ENCODE data around the gene BYSL. TPM values are rescaled to one million over a fixed set of nuclear protein-coding genes. Genes with fewer than 3 reads are reported as not detected.

BYSL gene
- polyA plus RNA-seq, 1 donor from 2014 or later = 19.8 TPM

DNA sequence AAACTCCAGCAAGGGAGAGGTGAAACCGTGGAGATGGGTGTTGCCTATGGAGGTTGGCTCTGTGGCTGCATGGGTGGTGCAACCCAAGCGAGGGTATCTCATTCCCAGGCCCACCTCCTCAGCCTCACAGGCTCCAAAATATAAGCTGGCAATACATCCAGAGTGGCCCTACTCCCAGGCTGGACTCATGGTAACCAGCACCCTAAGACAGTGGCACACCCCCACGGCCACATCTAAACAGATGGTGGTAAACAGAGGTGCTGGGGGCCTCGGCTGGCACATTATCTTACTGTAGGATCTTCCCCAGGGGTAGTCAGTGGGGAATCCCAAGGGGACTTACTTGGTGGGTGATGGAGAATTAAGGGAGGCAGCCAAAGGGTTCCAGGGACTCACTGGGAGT is 54.0 kb downstream of the BYSL start:
- no peaks in the 10 kb centered on the region for H3K9me2 ChIP-seq (ENCODE audit: insufficient read depth, low read length)
- no peak overlapping the region for H2AFZ ChIP-seq (ENCODE audit: low read depth, low read length)
- H3K9me3 ChIP-seq (ENCODE audit: low read length) = no peaks in the 10 kb centered on the region
- H3K27ac ChIP-seq (ENCODE audit: low read length) = no peak overlapping the region
- no peaks in the 10 kb centered on the region for H3K36me3 ChIP-seq (ENCODE audit: insufficient read depth, low read length)
- no peaks in the 10 kb centered on the region for H3K27me3 ChIP-seq (ENCODE audit: insufficient read depth, low read depth, low read length)
- no peak overlapping the region for H3K9ac ChIP-seq (ENCODE audit: low read length)
- no peaks in the 10 kb centered on the region for H3K79me2 ChIP-seq (replicated peaks; ENCODE audit: insufficient read depth, low read length)
- no peaks in the 10 kb centered on the region for H4K20me1 ChIP-seq (ENCODE audit: insufficient read depth)
- no peaks in the 10 kb centered on the region for H3F3A ChIP-seq (ENCODE audit: insufficient read depth, low read length, poor library complexity, severe bottlenecking)
- H3K4me2 ChIP-seq (ENCODE audit: low read length) = no peak overlapping the region
- TF ChIP-seq, protein P1, sequence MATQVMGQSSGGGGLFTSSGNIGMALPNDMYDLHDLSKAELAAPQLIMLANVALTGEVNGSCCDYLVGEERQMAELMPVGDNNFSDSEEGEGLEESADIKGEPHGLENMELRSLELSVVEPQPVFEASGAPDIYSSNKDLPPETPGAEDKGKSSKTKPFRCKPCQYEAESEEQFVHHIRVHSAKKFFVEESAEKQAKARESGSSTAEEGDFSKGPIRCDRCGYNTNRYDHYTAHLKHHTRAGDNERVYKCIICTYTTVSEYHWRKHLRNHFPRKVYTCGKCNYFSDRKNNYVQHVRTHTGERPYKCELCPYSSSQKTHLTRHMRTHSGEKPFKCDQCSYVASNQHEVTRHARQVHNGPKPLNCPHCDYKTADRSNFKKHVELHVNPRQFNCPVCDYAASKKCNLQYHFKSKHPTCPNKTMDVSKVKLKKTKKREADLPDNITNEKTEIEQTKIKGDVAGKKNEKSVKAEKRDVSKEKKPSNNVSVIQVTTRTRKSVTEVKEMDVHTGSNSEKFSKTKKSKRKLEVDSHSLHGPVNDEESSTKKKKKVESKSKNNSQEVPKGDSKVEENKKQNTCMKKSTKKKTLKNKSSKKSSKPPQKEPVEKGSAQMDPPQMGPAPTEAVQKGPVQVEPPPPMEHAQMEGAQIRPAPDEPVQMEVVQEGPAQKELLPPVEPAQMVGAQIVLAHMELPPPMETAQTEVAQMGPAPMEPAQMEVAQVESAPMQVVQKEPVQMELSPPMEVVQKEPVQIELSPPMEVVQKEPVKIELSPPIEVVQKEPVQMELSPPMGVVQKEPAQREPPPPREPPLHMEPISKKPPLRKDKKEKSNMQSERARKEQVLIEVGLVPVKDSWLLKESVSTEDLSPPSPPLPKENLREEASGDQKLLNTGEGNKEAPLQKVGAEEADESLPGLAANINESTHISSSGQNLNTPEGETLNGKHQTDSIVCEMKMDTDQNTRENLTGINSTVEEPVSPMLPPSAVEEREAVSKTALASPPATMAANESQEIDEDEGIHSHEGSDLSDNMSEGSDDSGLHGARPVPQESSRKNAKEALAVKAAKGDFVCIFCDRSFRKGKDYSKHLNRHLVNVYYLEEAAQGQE (IDR thresholded peaks at IDR 0.05; ENCODE audit: borderline replicate concordance) = no peak
- no peak for TF ChIP-seq RAD21 (conservative IDR thresholded peaks at IDR 0.05)
- no peak for TF ChIP-seq EP300 (conservative IDR thresholded peaks at IDR 0.05; ENCODE audit: poor library complexity, severe bottlenecking)
- no peak for TF ChIP-seq MXI1 (conservative IDR thresholded peaks at IDR 0.05; ENCODE audit: poor library complexity, severe bottlenecking)
- TF ChIP-seq POLR2AphosphoS5 (IDR thresholded peaks at IDR 0.05) = no peak
- no peak overlapping the region for H3K4me3 ChIP-seq (ENCODE audit: low read length)

DNA sequence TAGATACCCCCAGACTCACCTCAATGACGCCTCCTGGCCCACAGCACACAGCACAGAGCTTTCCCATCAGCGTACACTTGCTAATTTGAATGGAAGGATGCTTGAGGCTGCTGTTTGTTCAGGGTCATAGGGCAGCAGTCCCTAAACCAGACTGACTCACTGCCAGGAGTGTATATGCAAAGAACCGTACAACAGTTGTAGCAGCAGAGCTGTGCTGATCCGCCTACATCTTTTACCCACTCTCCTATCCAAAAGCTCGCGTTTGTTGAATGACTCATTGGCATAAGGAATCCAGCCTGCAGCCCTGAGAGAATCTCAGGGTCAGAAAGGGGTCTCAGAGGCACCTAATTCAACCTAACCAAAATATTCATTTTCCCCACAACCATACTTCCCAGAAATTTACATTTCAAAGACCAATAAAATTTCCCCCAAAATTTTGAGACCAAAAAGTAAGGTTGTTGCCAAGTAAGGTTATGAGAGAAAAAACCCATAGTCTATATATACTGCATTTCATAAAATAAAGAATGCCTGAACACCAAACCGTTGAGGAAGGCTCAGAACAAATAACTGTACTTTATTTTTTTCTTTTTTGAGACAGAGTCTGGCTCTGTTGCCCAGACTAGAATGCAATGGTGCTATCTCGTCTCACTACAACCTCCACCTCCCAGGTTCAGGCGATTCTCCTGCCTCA is 55.6 kb downstream of the BYSL start:
- TF ChIP-seq, protein P1 (IDR thresholded peaks at IDR 0.05; ENCODE audit: borderline replicate concordance) = no peak
- no peak for TF ChIP-seq EP300 (conservative IDR thresholded peaks at IDR 0.05; ENCODE audit: poor library complexity, severe bottlenecking)
- no peak for TF ChIP-seq TAF1 (IDR thresholded peaks at IDR 0.05; ENCODE audit: low read depth)
- no peak for TF ChIP-seq SMC3 (conservative IDR thresholded peaks at IDR 0.05; ENCODE audit: poor library complexity)
- TF ChIP-seq RAD21 (conservative IDR thresholded peaks at IDR 0.05) = no peak
- TF ChIP-seq EZH2 (IDR thresholded peaks at IDR 0.05; ENCODE audit: borderline replicate concordance, insufficient read depth, low read length, poor library complexity, severe bottlenecking) = no peak
- TF ChIP-seq POLR2AphosphoS5 (IDR thresholded peaks at IDR 0.05) = no peak
- TF ChIP-seq, protein P2, sequence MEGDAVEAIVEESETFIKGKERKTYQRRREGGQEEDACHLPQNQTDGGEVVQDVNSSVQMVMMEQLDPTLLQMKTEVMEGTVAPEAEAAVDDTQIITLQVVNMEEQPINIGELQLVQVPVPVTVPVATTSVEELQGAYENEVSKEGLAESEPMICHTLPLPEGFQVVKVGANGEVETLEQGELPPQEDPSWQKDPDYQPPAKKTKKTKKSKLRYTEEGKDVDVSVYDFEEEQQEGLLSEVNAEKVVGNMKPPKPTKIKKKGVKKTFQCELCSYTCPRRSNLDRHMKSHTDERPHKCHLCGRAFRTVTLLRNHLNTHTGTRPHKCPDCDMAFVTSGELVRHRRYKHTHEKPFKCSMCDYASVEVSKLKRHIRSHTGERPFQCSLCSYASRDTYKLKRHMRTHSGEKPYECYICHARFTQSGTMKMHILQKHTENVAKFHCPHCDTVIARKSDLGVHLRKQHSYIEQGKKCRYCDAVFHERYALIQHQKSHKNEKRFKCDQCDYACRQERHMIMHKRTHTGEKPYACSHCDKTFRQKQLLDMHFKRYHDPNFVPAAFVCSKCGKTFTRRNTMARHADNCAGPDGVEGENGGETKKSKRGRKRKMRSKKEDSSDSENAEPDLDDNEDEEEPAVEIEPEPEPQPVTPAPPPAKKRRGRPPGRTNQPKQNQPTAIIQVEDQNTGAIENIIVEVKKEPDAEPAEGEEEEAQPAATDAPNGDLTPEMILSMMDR (IDR thresholded peaks at IDR 0.05; ENCODE audit: poor library complexity, severe bottlenecking) = no peak
- TF ChIP-seq MXI1 (conservative IDR thresholded peaks at IDR 0.05; ENCODE audit: poor library complexity, severe bottlenecking) = no peak
- no peak overlapping the region for H3K9ac ChIP-seq (ENCODE audit: low read length)
- H3K79me2 ChIP-seq (replicated peaks; ENCODE audit: insufficient read depth, low read length) = no peaks in the 10 kb centered on the region
- no peak overlapping the region for H3K27ac ChIP-seq (ENCODE audit: low read length)
- H3K4me3 ChIP-seq (ENCODE audit: low read length) = no peak overlapping the region
- H3F3A ChIP-seq (ENCODE audit: insufficient read depth, low read length, poor library complexity, severe bottlenecking) = no peaks in the 10 kb centered on the region
- H3K9me2 ChIP-seq (ENCODE audit: insufficient read depth, low read length) = no peaks in the 10 kb centered on the region
- H3K4me2 ChIP-seq (ENCODE audit: low read length) = no peak overlapping the region
- H3K36me3 ChIP-seq (ENCODE audit: insufficient read depth, low read length) = no peaks in the 10 kb centered on the region
- H3K27me3 ChIP-seq (ENCODE audit: insufficient read depth, low read depth, low read length) = no peaks in the 10 kb centered on the region
- no peaks in the 10 kb centered on the region for H3K9me3 ChIP-seq (ENCODE audit: low read length)
- no peaks in the 10 kb centered on the region for H4K20me1 ChIP-seq (ENCODE audit: insufficient read depth)
- H2AFZ ChIP-seq (ENCODE audit: low read depth, low read length) = no peak overlapping the region
